ENCODE results near the gene CTNND2.

Gene CTNND2

DNA sequence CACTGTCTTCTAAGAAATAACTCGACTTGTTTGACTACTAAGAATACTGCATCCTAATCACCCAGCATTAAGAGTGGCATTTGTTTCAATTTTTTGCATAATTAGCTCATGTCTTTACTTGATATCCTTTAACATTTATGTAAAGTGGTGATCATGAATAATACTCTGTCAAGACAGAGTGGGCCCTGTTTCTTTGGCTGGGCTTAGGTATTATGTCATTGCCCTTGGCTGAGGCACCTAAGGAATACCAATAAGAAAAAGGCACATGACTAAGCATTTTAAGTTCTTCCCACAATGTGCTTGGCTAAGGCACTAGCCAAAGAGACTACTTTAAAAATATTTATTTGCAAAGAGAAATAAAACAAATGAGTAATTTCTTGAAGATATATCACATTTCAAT, 308.1 kb downstream of the CTNND2 start:
- TF ChIP-seq, protein P1, sequence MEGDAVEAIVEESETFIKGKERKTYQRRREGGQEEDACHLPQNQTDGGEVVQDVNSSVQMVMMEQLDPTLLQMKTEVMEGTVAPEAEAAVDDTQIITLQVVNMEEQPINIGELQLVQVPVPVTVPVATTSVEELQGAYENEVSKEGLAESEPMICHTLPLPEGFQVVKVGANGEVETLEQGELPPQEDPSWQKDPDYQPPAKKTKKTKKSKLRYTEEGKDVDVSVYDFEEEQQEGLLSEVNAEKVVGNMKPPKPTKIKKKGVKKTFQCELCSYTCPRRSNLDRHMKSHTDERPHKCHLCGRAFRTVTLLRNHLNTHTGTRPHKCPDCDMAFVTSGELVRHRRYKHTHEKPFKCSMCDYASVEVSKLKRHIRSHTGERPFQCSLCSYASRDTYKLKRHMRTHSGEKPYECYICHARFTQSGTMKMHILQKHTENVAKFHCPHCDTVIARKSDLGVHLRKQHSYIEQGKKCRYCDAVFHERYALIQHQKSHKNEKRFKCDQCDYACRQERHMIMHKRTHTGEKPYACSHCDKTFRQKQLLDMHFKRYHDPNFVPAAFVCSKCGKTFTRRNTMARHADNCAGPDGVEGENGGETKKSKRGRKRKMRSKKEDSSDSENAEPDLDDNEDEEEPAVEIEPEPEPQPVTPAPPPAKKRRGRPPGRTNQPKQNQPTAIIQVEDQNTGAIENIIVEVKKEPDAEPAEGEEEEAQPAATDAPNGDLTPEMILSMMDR (conservative IDR thresholded peaks at IDR 0.05; ENCODE audit: low read depth, low read length), result no peak
- DNase-seq (ENCODE audit: low read depth), result no peak
- H3K4me3 ChIP-seq (ENCODE audit: low read depth, low read length), result no peak overlapping the region

DNA sequence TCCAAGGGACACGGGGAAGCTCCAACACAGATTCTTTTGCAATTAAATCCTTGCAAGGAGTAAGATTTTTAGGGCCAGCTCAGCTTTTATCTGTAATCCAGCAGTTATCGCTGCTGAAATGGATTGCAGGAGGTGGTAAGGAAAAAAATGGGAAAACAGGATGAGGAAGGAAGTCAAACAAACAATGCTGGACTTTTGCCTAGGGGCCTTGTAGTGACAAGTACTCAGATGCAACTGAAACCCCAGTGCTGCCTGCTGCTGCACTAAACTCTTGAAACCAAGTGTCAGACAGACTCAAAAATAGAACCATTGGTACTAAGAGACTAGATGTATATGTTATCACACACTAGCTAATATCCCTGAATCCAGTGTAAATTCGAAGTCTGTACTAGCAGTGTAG, 309.2 kb downstream of the CTNND2 start:
- TF ChIP-seq, protein P1 (conservative IDR thresholded peaks at IDR 0.05; ENCODE audit: low read depth, low read length), result no peak

DNA sequence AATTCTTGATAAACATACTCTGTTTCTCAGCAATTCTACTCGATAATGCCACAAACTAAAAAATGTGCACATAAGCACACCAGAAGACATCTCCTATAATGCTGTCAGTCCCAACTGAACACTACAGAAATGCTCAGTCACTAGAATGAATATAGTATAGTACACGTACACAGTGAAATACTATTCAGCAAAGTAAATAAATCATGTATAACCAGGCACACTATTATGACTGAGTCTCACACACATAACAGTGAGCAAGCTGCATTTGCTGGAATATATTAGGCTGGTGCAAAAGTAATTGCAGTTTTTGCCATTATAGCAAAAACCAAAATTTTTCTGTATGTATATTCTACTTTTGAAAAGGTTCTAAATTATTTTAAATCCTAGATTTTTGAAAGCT, 310.2 kb downstream of the CTNND2 start:
- TF ChIP-seq, protein P1 (conservative IDR thresholded peaks at IDR 0.05; ENCODE audit: low read depth, low read length), result no peak
- H3K4me3 ChIP-seq (ENCODE audit: low read depth, low read length), result no peak overlapping the region
- DNase-seq (ENCODE audit: low read depth), result no peak

More for the DNA sequence above, 309.2 kb downstream of the CTNND2 start:
- no peak for DNase-seq (ENCODE audit: low read depth)
- H3K4me3 ChIP-seq (ENCODE audit: low read depth, low read length), result no peak overlapping the region

DNA sequence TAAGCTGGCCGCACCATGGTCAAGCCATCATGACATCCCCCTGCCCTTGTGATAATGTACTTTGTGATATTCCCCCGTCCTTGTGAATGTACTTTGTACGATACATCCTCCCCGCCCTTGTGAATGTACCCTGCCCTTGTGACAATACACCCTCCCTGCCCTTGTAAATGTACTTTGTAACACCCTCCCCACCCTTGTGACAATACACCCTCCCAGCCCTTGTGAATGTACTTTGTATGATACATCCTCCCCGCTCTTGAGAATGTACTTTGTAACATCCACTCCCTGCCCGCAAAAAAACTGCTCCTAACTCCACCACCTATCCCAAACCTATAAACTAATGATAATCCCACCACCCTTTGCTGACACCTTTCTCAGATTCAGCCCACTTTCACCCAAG, 313.8 kb downstream of the CTNND2 start:
- TF ChIP-seq, protein P1 (conservative IDR thresholded peaks at IDR 0.05; ENCODE audit: low read depth, low read length), result no peak
- DNase-seq (ENCODE audit: low read depth), result no peak
- H3K4me3 ChIP-seq (ENCODE audit: low read depth, low read length), result no peak overlapping the region

DNA sequence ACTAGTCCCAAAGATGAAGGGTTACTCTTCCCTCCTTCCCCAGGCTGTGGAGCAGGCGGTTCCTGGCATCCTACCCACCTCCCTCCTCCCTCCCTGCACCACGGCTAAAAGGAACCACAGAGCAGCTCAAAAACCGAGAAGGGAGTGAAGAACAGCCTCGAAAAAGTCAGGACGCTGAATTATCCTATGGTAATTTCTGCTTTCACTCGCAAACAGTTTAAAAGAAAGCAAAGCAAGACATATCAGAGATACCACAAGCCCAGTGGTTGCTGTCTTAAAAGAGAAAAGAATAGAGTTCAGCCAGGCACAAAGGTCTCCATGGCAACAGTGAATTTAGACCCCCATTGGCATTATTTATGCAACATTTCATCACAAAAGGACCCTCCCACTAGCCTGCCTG, 315.4 kb downstream of the CTNND2 start:
- H3K4me3 ChIP-seq (ENCODE audit: low read depth, low read length), result no peak overlapping the region
- TF ChIP-seq, protein P1 (conservative IDR thresholded peaks at IDR 0.05; ENCODE audit: low read depth, low read length), result no peak
- no peak for DNase-seq (ENCODE audit: low read depth)

DNA sequence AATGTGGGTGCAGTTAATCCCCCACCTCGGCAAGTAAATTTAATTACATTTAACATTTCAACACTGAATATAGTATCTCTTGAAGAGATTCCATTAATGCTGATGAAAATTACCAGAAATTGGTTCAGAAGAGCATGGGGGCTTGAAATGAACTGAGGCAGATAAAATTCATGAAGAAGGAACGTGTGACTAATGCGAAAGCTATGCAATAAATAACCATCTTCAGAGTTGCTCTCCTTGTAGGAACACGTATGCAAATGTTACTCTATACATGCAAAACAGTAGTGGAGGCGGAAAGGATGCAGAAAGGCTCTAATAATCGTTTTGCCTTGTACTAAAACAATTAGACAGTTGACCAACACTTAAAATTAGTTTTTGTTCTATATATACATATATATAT, 320.2 kb downstream of the CTNND2 start:
- no peak for DNase-seq (ENCODE audit: low read depth)
- TF ChIP-seq, protein P1 (conservative IDR thresholded peaks at IDR 0.05; ENCODE audit: low read depth, low read length), result no peak

DNA sequence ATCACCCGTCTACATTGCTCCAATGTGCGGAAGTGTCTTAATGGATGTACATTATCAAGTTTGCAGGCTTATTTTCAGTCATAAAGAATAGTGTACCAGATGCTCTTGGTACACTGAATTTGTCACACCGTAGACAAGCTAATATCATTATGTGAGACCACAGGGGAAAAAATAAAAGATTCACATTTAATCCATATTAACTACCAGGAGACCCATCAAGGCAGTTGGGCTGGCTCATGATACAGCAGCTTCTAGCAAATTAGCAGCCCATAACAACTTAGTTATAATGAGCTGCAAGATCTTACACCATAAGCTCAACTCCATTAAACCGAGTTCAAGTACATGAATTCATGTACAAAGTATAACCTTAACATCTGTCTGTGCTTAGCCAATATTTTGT, 324.9 kb downstream of the CTNND2 start:
- DNase-seq (ENCODE audit: low read depth), result no peak
- TF ChIP-seq, protein P1 (conservative IDR thresholded peaks at IDR 0.05; ENCODE audit: low read depth, low read length), result no peak
- H3K4me3 ChIP-seq (ENCODE audit: low read depth, low read length), result no peak overlapping the region

More for the DNA sequence above, 320.2 kb downstream of the CTNND2 start:
- no peak overlapping the region for H3K4me3 ChIP-seq (ENCODE audit: low read depth, low read length)
